Mesothelial cell of epicardium (in vitro differentiated cells): ENCODE results near the gene SND1. TPM values are rescaled to one million over a fixed set of nuclear protein-coding genes. Genes with fewer than 3 reads are reported as not detected.

Experiments used
- DNase-seq, 2 experiments: peaks; one replicate each; pipeline ENCODE4 v3.0.0; 2021; ENCODE audit warnings: low spot score in 2 of 2; ENCODE audit not compliant: unreplicated experiment in 2 of 2
- H3K27ac Mint-ChIP-seq: 2 replicates; pipeline ENCODE4 v1.8.0; 2021; ENCODE audit warnings: mixed read lengths
- H3K27me3 Mint-ChIP-seq: 2 replicates; pipeline ENCODE4 v1.8.0; 2021; ENCODE audit warnings: low read depth, mixed read lengths
- H3K36me3 Mint-ChIP-seq: 2 replicates; pipeline ENCODE4 v1.8.0; 2021; ENCODE audit warnings: mixed read lengths
- H3K4me1 Mint-ChIP-seq: 2 replicates; pipeline ENCODE4 v1.8.0; 2021; ENCODE audit warnings: mixed read lengths
- H3K4me3 Mint-ChIP-seq: 2 replicates; pipeline ENCODE4 v1.8.0; 2021; ENCODE audit warnings: mild to moderate bottlenecking, moderate library complexity, mixed read lengths
- H3K9me3 Mint-ChIP-seq: 2 replicates; pipeline ENCODE4 v1.8.0; 2021; ENCODE audit warnings: mixed read lengths
- total RNA-seq: library from RNA; stranded (reverse); gene quantifications from 3 replicates; pipeline ENCODE4 v1.2.1, GENCODE V29; 2021
- TF ChIP-seq, protein P1 (sequence below): fragments of 200-600 bp; sonication (generic); IDR thresholded peaks from one replicate; pipeline ENCODE4 v1.5.0; 2021; ENCODE audit warnings: antibody characterized with exemption; ENCODE audit not compliant: unreplicated experiment

Gene SND1
- total RNA-seq, 1 donor from 2014 or later, result 211 TPM

DNA sequence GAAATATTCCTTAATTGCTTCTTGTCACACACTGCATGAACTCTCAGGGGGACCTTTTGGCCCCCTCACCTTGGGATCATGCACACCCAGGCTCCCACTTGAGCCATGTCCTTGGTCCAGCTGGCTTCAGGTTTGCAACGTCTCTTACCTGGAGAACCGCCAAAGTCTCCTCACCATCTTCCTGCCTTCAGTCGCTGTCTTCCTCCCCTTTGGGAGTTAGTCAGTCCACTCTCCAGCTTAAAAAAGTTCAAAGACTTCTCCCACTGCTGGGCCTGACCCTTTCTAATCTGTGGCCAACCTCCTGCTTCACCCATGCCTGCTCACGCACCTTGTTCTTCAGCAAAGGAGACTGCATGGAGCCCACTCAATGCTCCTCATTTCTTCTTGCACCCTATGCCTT lies 461.8 kb downstream of the SND1 start:
- Mint-ChIP-seq H3K9me3 (peaks cover 6% of the 10 kb centered on the region), H3K4me1 (no peaks in the 10 kb centered on the region), H3K4me3 (no peak overlapping the region), H3K27ac (no peak overlapping the region), H3K36me3 (no peaks in the 10 kb centered on the region), H3K27me3 (peaks cover 25% of the 10 kb centered on the region)
- TF ChIP-seq, protein P1, sequence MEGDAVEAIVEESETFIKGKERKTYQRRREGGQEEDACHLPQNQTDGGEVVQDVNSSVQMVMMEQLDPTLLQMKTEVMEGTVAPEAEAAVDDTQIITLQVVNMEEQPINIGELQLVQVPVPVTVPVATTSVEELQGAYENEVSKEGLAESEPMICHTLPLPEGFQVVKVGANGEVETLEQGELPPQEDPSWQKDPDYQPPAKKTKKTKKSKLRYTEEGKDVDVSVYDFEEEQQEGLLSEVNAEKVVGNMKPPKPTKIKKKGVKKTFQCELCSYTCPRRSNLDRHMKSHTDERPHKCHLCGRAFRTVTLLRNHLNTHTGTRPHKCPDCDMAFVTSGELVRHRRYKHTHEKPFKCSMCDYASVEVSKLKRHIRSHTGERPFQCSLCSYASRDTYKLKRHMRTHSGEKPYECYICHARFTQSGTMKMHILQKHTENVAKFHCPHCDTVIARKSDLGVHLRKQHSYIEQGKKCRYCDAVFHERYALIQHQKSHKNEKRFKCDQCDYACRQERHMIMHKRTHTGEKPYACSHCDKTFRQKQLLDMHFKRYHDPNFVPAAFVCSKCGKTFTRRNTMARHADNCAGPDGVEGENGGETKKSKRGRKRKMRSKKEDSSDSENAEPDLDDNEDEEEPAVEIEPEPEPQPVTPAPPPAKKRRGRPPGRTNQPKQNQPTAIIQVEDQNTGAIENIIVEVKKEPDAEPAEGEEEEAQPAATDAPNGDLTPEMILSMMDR, result no peak
- no peak for DNase-seq

DNA sequence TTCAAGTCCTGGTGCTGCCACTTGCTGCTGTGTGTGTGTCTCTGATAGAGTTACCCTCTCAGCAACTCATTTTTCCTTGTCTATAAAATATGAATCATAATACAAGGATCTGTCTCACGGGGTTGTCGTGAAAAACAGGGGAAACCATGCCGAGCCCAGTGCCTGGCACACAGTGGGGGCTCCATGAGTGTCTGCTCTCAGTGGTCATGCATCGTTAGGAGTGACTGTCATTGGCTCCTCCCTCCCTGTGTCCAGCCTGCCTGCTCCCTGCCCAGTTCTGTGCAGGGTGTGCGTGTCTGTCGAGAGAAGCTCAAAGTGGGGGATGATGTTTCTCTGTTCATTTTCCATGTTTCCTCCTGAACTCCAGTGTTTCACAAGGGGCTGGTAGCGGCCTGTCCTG lies 462.8 kb downstream of the SND1 start:
- peaks cover 6% of the 10 kb centered on the region for H3K9me3 Mint-ChIP-seq

DNA sequence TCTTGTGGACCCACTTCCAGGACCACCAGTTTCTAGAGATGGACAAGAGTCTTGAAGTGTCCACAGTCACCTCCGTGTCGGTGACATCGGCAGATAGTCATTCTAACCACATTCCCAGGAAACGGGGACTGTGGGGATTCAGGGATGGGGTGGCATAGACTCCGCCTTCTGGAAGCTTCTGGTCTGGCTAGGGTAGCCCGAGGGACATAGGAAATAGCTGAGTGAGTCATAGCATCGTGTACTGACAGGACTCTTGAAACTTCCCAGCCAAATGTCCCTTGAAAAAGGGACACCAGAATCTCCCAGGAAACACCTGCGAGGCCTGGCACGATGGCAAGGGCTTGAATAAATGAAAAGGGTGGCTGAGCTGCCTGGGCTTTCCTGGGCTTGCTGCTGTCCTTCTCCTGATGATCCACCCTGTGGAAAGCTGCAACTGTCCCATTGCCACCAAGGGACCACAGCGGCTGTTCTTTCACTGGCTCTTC lies 463.4 kb downstream of the SND1 start:
- TF ChIP-seq, protein P1, result no peak
- no peak for DNase-seq
- H3K36me3 Mint-ChIP-seq, result no peaks in the 10 kb centered on the region
- H3K9me3 Mint-ChIP-seq, result peaks cover 1% of the 10 kb centered on the region
- H3K4me3 Mint-ChIP-seq, result no peak overlapping the region
- H3K27me3 Mint-ChIP-seq, result peaks cover 19% of the 10 kb centered on the region
- H3K4me1 Mint-ChIP-seq, result no peaks in the 10 kb centered on the region
- no peak overlapping the region for H3K27ac Mint-ChIP-seq

More for the DNA sequence above, 462.8 kb downstream of the SND1 start:
- Mint-ChIP-seq H3K4me3 (no peak overlapping the region), H3K4me1 (no peaks in the 10 kb centered on the region), H3K27me3 (peaks cover 19% of the 10 kb centered on the region), H3K36me3 (no peaks in the 10 kb centered on the region), H3K27ac (no peak overlapping the region)
- TF ChIP-seq, protein P1, result no peak
- DNase-seq, result no peak

DNA sequence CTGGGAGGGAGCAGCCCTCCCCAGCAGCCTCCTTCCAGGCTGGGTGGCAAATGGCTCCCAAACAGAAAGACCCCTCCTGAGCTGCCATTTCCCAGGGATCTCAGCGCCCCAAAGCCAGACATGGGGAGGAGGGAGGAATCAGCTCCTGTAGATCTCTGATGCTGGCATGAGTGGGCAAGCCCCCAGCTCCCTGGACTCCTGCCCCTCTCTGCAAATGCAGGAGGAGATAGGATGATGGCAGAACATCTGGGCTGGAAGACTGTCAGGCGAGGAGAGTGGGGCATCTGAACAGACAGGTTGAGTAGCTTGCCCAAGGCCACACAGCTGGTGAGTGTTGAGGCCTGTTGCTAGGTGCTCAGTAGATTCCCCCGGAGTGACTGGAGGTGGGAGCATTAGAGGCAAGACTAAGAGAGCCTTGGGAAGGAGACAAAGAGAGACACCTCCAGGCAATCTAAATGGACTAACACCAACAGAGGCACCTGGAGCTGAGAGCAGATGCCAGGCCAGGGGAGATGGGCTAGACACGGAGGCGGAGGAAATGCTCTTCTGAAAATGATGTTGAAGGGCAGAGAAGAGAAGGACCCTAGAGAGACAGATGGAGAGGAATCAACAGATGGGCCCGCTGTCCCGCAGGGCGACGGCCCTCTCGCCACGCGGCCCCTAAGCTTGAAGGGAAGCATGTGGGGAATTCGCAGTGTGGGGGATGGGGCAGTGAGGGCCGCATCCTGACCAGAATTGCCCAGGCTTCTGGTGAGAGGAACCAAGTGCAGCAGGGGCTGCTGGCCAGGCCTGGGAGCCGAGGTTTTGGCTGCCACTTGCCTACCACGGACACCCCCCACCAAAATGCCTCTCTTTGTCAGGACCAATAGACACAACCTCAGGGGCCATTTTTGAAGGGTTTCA lies 464.1 kb downstream of the SND1 start:
- Mint-ChIP-seq H3K4me1 (no peaks in the 10 kb centered on the region), H3K4me3 (no peak overlapping the region), H3K27ac (no peak overlapping the region), H3K9me3 (no peaks in the 10 kb centered on the region), H3K36me3 (no peaks in the 10 kb centered on the region), H3K27me3 (peaks cover 17% of the 10 kb centered on the region)
- TF ChIP-seq, protein P1, result no peak
- DNase-seq, result no peak

DNA sequence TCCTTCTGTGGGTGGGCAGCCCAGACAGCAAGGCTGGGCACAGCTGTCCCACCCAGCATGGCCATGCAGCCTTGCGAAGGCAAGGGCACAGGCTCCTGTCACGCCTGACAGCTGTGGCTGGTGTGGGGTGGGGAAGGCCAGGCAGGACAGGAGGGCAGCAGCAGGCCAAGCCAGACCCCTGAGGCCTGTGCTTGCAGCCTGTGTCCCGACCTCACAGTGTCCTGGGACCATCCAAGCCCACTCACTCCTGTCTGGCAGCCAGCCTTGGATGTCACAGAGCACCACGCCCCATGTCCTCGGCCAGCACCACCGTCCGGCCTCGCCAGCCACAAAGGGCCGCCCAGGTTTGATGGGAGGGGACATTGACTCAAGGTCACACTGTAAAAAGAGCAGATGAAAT lies 464.7 kb downstream of the SND1 start:
- no peak for DNase-seq
- no peaks in the 10 kb centered on the region for H3K4me1 Mint-ChIP-seq
- no peak overlapping the region for H3K27ac Mint-ChIP-seq
- TF ChIP-seq, protein P1, result no peak
- H3K36me3 Mint-ChIP-seq, result no peaks in the 10 kb centered on the region
- no peak overlapping the region for H3K4me3 Mint-ChIP-seq
- peaks cover 17% of the 10 kb centered on the region for H3K27me3 Mint-ChIP-seq
- no peaks in the 10 kb centered on the region for H3K9me3 Mint-ChIP-seq
